GM23248 (cell line): ENCODE results near the gene ACIN1.

Source experiments
- EZH2 ChIP-seq: fragments of 200-600 bp; sonication (generic); IDR thresholded peaks from 2 replicates; pipeline ENCODE4 v1.6.1; 2018; ENCODE audit warnings: antibody characterized with exemption, mild to moderate bottlenecking; ENCODE audit not compliant: insufficient read depth, poor library complexity, severe bottlenecking
- EZH2phosphoT487 ChIP-seq: fragments of 200-600 bp; sonication (generic); IDR thresholded peaks from 2 replicates; pipeline ENCODE4 v1.6.1; 2018; ENCODE audit warnings: antibody characterized with exemption, moderate library complexity, mild to moderate bottlenecking, low read depth; ENCODE audit not compliant: insufficient read depth

GRCh38 chr14:23054000-23054811 is 40.7 kb downstream of the ACIN1 start:
- TF ChIP-seq EZH2 (no peak), EZH2phosphoT487 (no peak)
